ENCODE data around the gene CCDC50. TPM values are rescaled to one million over a fixed set of nuclear protein-coding genes. Genes with fewer than 3 reads are reported as not detected.

Gene CCDC50
- total RNA-seq, 6 donors from 2014 or later = 54.7 to 99.8 (median 72.5) TPM

GRCh38 chr3:191432162-191432561 is 103.0 kb downstream of the CCDC50 start:
- Histone ChIP-seq H3K27ac (no peak overlapping the region), H3K4me1 (no peaks in the 10 kb centered on the region), H3K9me3 (no peaks in the 10 kb centered on the region), H3K36me3 (no peaks in the 10 kb centered on the region), H3K4me3 (no peak overlapping the region), H3K27me3 (no peaks in the 10 kb centered on the region)
- TF ChIP-seq EP300 (IDR thresholded peaks at IDR 0.05) = no peak
- no peak for TF ChIP-seq POLR2A (IDR thresholded peaks at IDR 0.05)
- no peak for TF ChIP-seq CTCF (IDR thresholded peaks at IDR 0.05)
- TF ChIP-seq POLR2AphosphoS5 (IDR thresholded peaks at IDR 0.05) = no peak
- DNase-seq (no peak), ATAC-seq (ENCODE audit: low FRiP score in 2 of 2) (no peak)
- WGBS, 2 donors = 91 to 97% methylated on average over 5 of the region's 5 CpGs

- Histone ChIP-seq H3K9me3 (no peaks in the 10 kb centered on the region), H3K27me3 (no peaks in the 10 kb centered on the region), H3K27ac (no peak overlapping the region), H3K36me3 (no peaks in the 10 kb centered on the region), H3K4me3 (no peak overlapping the region), H3K4me1 (no peaks in the 10 kb centered on the region)
- DNase-seq (no peak), ATAC-seq (ENCODE audit: low FRiP score in 2 of 2) (no peak)
- WGBS, 2 donors = 85 to 93% methylated on average over 1 of the region's 1 CpG
- TF ChIP-seq CTCF (IDR thresholded peaks at IDR 0.05) = no peak
- TF ChIP-seq POLR2A (IDR thresholded peaks at IDR 0.05) = no peak
- TF ChIP-seq EP300 (IDR thresholded peaks at IDR 0.05) = no peak
- TF ChIP-seq POLR2AphosphoS5 (IDR thresholded peaks at IDR 0.05) = no peak
These were observed 104.8 kb downstream of the CCDC50 start for GRCh38 chr3:191434024-191434423.

GRCh38 chr3:191435981-191436380 is 106.8 kb downstream of the CCDC50 start:
- Histone ChIP-seq H3K4me3 (no peak overlapping the region), H3K27ac (no peak overlapping the region)

GRCh38 chr3:191438150-191438814 is 109.1 kb downstream of the CCDC50 start:
- no peak overlapping the region for H3K4me3 ChIP-seq
- H3K36me3 ChIP-seq = no peaks in the 10 kb centered on the region
- WGBS, 2 donors = 86 to 88% methylated on average over 2 of the region's 2 CpGs
- H3K4me1 ChIP-seq = no peaks in the 10 kb centered on the region
- no peak overlapping the region for H3K27ac ChIP-seq
- DNase-seq (no peak), ATAC-seq (ENCODE audit: low FRiP score in 2 of 2) (no peak)
- H3K9me3 ChIP-seq = peaks cover 0 to 3% (median 0%) of the 10 kb centered on the region in 4 donors
- H3K27me3 ChIP-seq = no peaks in the 10 kb centered on the region
- TF ChIP-seq EP300 (IDR thresholded peaks at IDR 0.05) = no peak
- no peak for TF ChIP-seq CTCF (IDR thresholded peaks at IDR 0.05)
- TF ChIP-seq POLR2AphosphoS5 (IDR thresholded peaks at IDR 0.05) = no peak
- no peak for TF ChIP-seq POLR2A (IDR thresholded peaks at IDR 0.05)

More at GRCh38 chr3:191435981-191436380, 106.8 kb downstream of the CCDC50 start:
- WGBS, 2 donors = 68 to 79% methylated on average over 2 of the region's 2 CpGs
- H3K27me3 ChIP-seq = no peaks in the 10 kb centered on the region
- DNase-seq (no peak), ATAC-seq (ENCODE audit: low FRiP score in 2 of 2) (no peak)
- no peaks in the 10 kb centered on the region for H3K4me1 ChIP-seq
- TF ChIP-seq CTCF (IDR thresholded peaks at IDR 0.05) = no peak
- TF ChIP-seq POLR2AphosphoS5 (IDR thresholded peaks at IDR 0.05) = no peak
- no peak for TF ChIP-seq POLR2A (IDR thresholded peaks at IDR 0.05)
- no peak for TF ChIP-seq EP300 (IDR thresholded peaks at IDR 0.05)
- H3K9me3 ChIP-seq = peaks cover 0 to 3% (median 0%) of the 10 kb centered on the region in 4 donors
- no peaks in the 10 kb centered on the region for H3K36me3 ChIP-seq

GRCh38 chr3:191440532-191440931 is 111.3 kb downstream of the CCDC50 start:
- DNase-seq (no peak), ATAC-seq (ENCODE audit: low FRiP score in 2 of 2) (no peak)
- WGBS, 2 donors = 82 to 92% methylated on average over 4 of the region's 4 CpGs
- peaks cover 0 to 3% (median 0%) of the 10 kb centered on the region in 4 donors for H3K9me3 ChIP-seq
- no peaks in the 10 kb centered on the region for H3K36me3 ChIP-seq
- TF ChIP-seq POLR2A (IDR thresholded peaks at IDR 0.05) (no peak), CTCF (IDR thresholded peaks at IDR 0.05) (no peak), POLR2AphosphoS5 (IDR thresholded peaks at IDR 0.05) (no peak), EP300 (IDR thresholded peaks at IDR 0.05) (no peak)
- no peaks in the 10 kb centered on the region for H3K27me3 ChIP-seq
- no peak overlapping the region for H3K4me3 ChIP-seq
- no peak overlapping the region for H3K27ac ChIP-seq
- no peaks in the 10 kb centered on the region for H3K4me1 ChIP-seq

Data from upper lobe of left lung (tissue), 6 donors.